Measurements from ENCODE around the gene SMIM32. TPM values are rescaled to one million over a fixed set of nuclear protein-coding genes. Genes with fewer than 3 reads are reported as not detected.

The SMIM32 gene
- total and polyA plus RNA-seq, 2 of the 4 experiments (the other 2 are of a cell fraction), result not detected

DNA sequence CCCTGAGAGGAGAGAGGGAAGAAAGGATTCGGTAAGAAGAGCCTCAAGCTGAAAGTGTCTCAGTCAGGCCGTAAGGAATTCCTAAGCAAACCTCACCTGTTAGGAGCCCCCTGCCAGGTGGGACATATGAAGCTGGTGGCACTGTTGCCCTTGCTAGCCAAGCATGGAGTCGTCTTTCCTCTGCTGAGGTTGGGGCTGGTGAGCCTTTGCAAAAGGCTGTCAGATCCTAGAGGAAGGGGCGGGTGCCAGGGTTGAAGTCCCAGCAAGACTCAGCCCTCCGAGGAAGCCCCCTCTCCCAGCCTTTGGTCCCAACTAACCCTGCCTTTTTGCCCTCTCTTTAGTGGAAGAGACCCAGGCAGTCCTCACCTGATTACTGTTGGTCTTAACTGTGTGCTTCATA is 5.5 kb upstream of the SMIM32 start:
- Histone ChIP-seq H2BK15ac (ENCODE audit: low read depth, low read length) (no peak overlapping the region), H3K79me1 (ENCODE audit: low read depth in 1 of 2, low read length in 2 of 2) (no peaks in the 10 kb centered on the region), H4K5ac (ENCODE audit: low read depth, low read length) (no peak overlapping the region), H3K27ac (ENCODE audit: insufficient read depth, low read length) (no peak overlapping the region), H3K4ac (ENCODE audit: low read depth, low read length) (no peak overlapping the region), H2BK20ac (ENCODE audit: low read depth, low read length) (no peak overlapping the region), H3K56ac (ENCODE audit: extremely low read depth, insufficient read depth, low read length) (no peak overlapping the region), H3K4me1 (ENCODE audit: control insufficient read depth, insufficient read depth, low read length) (no peaks in the 10 kb centered on the region; the same call in 1 of the 2 replicates), H3K23ac (ENCODE audit: low read depth, low read length) (no peak overlapping the region), H3K18ac (ENCODE audit: low read depth, low read length) (no peak overlapping the region), H3K9me1 (ENCODE audit: insufficient read depth, low read length) (no peaks in the 10 kb centered on the region), H2AK9ac (replicated peaks; ENCODE audit: low read depth, low read length, poor library complexity) (no peak overlapping the region), H4K8ac (ENCODE audit: low read depth in 2 of 2, low read length in 2 of 2) (no peak overlapping the region), H3K4me2 (ENCODE audit: low read depth, low read length) (no peak overlapping the region), H4K91ac (ENCODE audit: insufficient read depth, low read depth, low read length) (no peak overlapping the region), H4K20me1 (ENCODE audit: insufficient read depth, low read length) (no peaks in the 10 kb centered on the region), H3K36me3 (ENCODE audit: control insufficient read depth, insufficient read depth, low read length) (no peaks in the 10 kb centered on the region), H3K14ac (replicated peaks; ENCODE audit: low read depth, low read length) (no peak overlapping the region), H3K27me3 (ENCODE audit: control insufficient read depth, insufficient read depth, low read length) (peaks cover 48% of the 10 kb centered on the region), H3K4me3 (ENCODE audit: insufficient read depth, low read depth, low read length) (no peak overlapping the region), H2AK5ac (ENCODE audit: low read depth, low read length) (no peak overlapping the region), H2BK5ac (ENCODE audit: low read depth, low read length, poor library complexity, severe bottlenecking) (no peak overlapping the region), H2AFZ (replicated peaks; ENCODE audit: low read length, poor library complexity) (no peak overlapping the region), H3K9ac (ENCODE audit: low read depth, low read length) (no peak overlapping the region), H3K9me3 (ENCODE audit: control insufficient read depth, insufficient read depth, low read length) (no peaks in the 10 kb centered on the region), H2BK120ac (ENCODE audit: low read depth, low read length) (no peak overlapping the region)
- DNase-seq (no peak), ATAC-seq (ENCODE audit: low read depth) (no peak)
- in situ Hi-C loops (cut with MboI; ENCODE audit: low sequenced_read_pairs) (no loop called here), intact Hi-C loops (cut with micrococcal nuclease) (no loop called here), dilution Hi-C loops (cut with HindIII; ENCODE audit: low sequenced_read_pairs, unreplicated experiment) (no loop called here)
- TF ChIP-seq USF2 (IDR thresholded peaks at IDR 0.05; ENCODE audit: low read depth, low read length) (no peak), RAD21 (IDR thresholded peaks at IDR 0.05; ENCODE audit: low read length) (no peak), CHD1 (IDR thresholded peaks at IDR 0.05; ENCODE audit: low read depth, low read length) (no peak), CTCF (conservative IDR thresholded peaks at IDR 0.05; ENCODE audit: low read depth, low read length) (no peak), FOS (IDR thresholded peaks at IDR 0.05; ENCODE audit: low read depth, low read length) (no peak), BHLHE40 (IDR thresholded peaks at IDR 0.05; ENCODE audit: low read depth, low read length) (no peak), RCOR1 (IDR thresholded peaks at IDR 0.05; ENCODE audit: insufficient replicate concordance, low read length) (no peak), MAZ (IDR thresholded peaks at IDR 0.05; ENCODE audit: borderline replicate concordance, low read depth, low read length) (no peak), NFE2L2 (IDR thresholded peaks at IDR 0.05; ENCODE audit: low read depth, low read length) (no peak), CEBPB (IDR thresholded peaks at IDR 0.05; ENCODE audit: low read depth, low read length) (no peak)
- POLR2A ChIA-PET (ENCODE audit: unreplicated experiment), result no interaction called here
- WGBS, 2 experiments (ENCODE audit: extremely low coverage in 2 of 2, insufficient read length in 1 of 2), result no CpG with 5 or more reads among the region's 5 CpGs
- BruUV-seq (replicated peaks), result no TSS peak
- CTCF ChIA-PET, result no interaction called here

Data from IMR-90 (cell line).